ENCODE data around the gene AFF3. TPM values are rescaled to one million over a fixed set of nuclear protein-coding genes. Genes with fewer than 3 reads are reported as not detected.

Gene AFF3
- total RNA-seq, 3 donors from 2014 or later (not counting 1 experiment from before 2014, with no cell fraction given), result 4.6 to 9.6 (median 5.6) TPM

DNA sequence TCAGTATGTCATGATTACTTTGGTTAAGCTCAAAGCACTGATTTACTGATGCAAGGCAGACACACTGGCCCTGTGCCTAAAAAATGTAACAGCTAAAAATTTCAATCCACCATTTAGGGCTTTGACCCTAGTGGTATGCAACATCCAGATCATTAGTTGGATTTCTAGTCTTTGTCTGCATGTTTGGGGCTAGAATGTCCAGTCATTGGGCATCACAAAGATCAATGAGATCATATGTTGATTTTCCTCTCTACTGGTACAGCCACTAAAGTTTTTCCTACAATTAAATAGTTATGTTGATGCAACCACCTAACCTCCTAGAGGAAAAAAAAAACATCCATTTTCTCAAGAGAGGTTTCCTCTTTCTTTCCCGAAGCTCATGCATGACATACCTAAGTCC, 599.1 kb downstream of the AFF3 start:
- Histone ChIP-seq H3K9me3 (ENCODE audit: control insufficient read depth, insufficient read depth, low read length) (no peaks in the 10 kb centered on the region), H3K27me3 (ENCODE audit: control insufficient read depth, insufficient read depth, low read length) (no peaks in the 10 kb centered on the region), H3K27ac (ENCODE audit: low read length) (no peak overlapping the region), H3K4me1 (ENCODE audit: control insufficient read depth, insufficient read depth, low read length) (no peaks in the 10 kb centered on the region), H3K36me3 (ENCODE audit: control insufficient read depth, insufficient read depth, low read length) (no peaks in the 10 kb centered on the region), H3K4me3 (ENCODE audit: low read length) (no peak overlapping the region)
- no peaks in the 10 kb centered on the region for H3K9me3 Mint-ChIP-seq
- H3K36me3 Mint-ChIP-seq, result no peaks in the 10 kb centered on the region
- WGBS (ENCODE audit: insufficient coverage), result 63% methylated on average over 1 of the region's 1 CpG
- TF ChIP-seq, protein P1, sequence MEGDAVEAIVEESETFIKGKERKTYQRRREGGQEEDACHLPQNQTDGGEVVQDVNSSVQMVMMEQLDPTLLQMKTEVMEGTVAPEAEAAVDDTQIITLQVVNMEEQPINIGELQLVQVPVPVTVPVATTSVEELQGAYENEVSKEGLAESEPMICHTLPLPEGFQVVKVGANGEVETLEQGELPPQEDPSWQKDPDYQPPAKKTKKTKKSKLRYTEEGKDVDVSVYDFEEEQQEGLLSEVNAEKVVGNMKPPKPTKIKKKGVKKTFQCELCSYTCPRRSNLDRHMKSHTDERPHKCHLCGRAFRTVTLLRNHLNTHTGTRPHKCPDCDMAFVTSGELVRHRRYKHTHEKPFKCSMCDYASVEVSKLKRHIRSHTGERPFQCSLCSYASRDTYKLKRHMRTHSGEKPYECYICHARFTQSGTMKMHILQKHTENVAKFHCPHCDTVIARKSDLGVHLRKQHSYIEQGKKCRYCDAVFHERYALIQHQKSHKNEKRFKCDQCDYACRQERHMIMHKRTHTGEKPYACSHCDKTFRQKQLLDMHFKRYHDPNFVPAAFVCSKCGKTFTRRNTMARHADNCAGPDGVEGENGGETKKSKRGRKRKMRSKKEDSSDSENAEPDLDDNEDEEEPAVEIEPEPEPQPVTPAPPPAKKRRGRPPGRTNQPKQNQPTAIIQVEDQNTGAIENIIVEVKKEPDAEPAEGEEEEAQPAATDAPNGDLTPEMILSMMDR (IDR thresholded peaks at IDR 0.05), result no peak
- no peak overlapping the region for H3K27ac Mint-ChIP-seq
- ATAC-seq (no peak), DNase-seq (no peak)
- peaks cover 9 to 25% of the 10 kb centered on the region in 2 donors for H3K27me3 Mint-ChIP-seq (ENCODE audit: low read depth in 2 of 2)
- H3K4me1 Mint-ChIP-seq, result no peaks in the 10 kb centered on the region
- intact Hi-C loops (cut with micrococcal nuclease), result no loop called here
- H3K4me3 Mint-ChIP-seq, result no peak overlapping the region

DNA sequence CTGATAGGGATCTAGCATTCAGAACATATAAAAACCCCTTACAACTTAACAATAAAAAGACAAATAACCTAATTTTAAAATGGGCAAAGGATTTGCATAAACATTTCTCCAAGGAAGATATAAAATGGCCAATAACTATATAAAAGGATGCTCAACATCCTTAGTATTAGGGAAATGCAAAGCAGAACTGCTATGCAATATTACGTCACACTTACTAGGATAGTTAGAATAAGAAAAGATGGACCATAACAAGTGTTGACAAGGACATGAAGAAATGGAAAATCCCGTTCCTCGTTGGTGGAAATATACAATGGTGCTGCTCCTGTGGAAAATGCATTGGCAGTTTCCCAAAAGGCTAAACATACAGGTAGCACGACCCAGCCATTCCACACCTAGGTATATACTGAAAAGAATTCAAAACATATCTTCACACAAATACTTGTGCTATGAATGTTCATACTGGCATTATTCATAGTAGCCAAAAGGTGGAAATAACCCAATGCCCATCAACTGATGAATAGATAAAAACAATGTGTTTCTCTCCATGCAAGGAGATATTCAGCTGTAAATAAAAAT, 604.4 kb downstream of the AFF3 start:
- H3K9me3 Mint-ChIP-seq, result no peaks in the 10 kb centered on the region
- Histone ChIP-seq H3K27ac (ENCODE audit: low read length) (no peak overlapping the region), H3K4me1 (ENCODE audit: control insufficient read depth, insufficient read depth, low read length) (no peaks in the 10 kb centered on the region), H3K36me3 (ENCODE audit: control insufficient read depth, insufficient read depth, low read length) (no peaks in the 10 kb centered on the region), H3K4me3 (ENCODE audit: low read length) (no peak overlapping the region), H3K9me3 (ENCODE audit: control insufficient read depth, insufficient read depth, low read length) (no peaks in the 10 kb centered on the region), H3K27me3 (ENCODE audit: control insufficient read depth, insufficient read depth, low read length) (no peaks in the 10 kb centered on the region)
- ATAC-seq, result no peak
- TF ChIP-seq, protein P1 (IDR thresholded peaks at IDR 0.05), result no peak
- no peak for DNase-seq
- H3K27ac Mint-ChIP-seq, result no peak overlapping the region
- H3K4me3 Mint-ChIP-seq, result no peak overlapping the region
- H3K36me3 Mint-ChIP-seq, result no peaks in the 10 kb centered on the region
- 94% methylated on average over 4 of the region's 4 CpGs for WGBS (ENCODE audit: insufficient coverage)
- peaks cover 9 to 26% of the 10 kb centered on the region in 2 donors for H3K27me3 Mint-ChIP-seq (ENCODE audit: low read depth in 2 of 2)
- no peaks in the 10 kb centered on the region for H3K4me1 Mint-ChIP-seq
- intact Hi-C loops (cut with micrococcal nuclease), result no loop called here

DNA sequence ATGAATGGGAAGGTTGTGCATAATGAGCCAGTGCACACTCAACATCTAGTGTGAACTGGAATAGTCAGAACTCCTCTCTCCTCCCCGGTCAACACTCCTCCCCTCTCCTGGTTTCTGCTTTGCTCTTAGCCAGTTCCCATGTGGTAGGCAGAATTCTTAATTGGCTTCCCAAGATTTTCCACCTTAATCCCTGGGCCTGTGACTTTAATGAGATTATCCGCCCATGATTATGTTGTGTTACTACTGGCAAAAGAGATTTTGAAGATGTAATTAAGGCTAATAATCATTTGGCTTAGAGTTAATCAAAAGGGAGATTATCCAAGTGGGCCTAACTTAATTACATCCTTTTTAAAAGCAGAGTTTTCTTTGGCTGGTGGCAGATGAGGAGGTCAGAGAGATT, 618.3 kb downstream of the AFF3 start:
- WGBS (ENCODE audit: insufficient coverage), result 100% methylated on average over 1 of the region's 2 CpGs
- TF ChIP-seq, protein P1 (IDR thresholded peaks at IDR 0.05), result no peak
- no peak for ATAC-seq

DNA sequence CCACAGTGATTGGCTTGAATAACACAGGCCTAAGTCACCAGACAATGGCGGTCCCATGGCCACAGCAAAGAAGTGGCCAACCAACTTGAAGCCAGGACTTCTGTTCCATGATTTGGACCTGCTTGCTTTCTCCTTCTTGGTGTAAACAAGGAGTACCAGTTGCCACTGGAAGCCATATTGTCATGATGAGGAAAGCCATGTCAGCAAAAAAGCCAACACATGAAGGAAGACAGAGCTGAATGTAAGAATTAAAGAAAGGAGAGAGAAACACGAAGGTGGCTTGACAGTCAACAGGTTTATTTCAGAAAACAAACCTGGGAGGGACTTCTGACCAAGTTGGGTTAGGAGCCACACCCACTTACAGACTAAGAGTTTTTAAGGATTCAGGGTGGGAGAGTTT, 620.2 kb downstream of the AFF3 start:
- no peak overlapping the region for H3K4me3 ChIP-seq (ENCODE audit: low read length)
- H3K9me3 Mint-ChIP-seq, result no peaks in the 10 kb centered on the region
- H3K27me3 ChIP-seq (ENCODE audit: control insufficient read depth, insufficient read depth, low read length), result no peaks in the 10 kb centered on the region
- H3K27ac ChIP-seq (ENCODE audit: low read length), result no peak overlapping the region
- no peaks in the 10 kb centered on the region for H3K4me1 Mint-ChIP-seq
- H3K36me3 ChIP-seq (ENCODE audit: control insufficient read depth, insufficient read depth, low read length), result no peaks in the 10 kb centered on the region
- no peak overlapping the region for H3K4me3 Mint-ChIP-seq
- H3K36me3 Mint-ChIP-seq, result no peaks in the 10 kb centered on the region
- TF ChIP-seq, protein P1 (IDR thresholded peaks at IDR 0.05), result no peak
- no peaks in the 10 kb centered on the region for H3K4me1 ChIP-seq (ENCODE audit: control insufficient read depth, insufficient read depth, low read length)
- DNase-seq (no peak), ATAC-seq (no peak)
- H3K9me3 ChIP-seq (ENCODE audit: control insufficient read depth, insufficient read depth, low read length), result no peaks in the 10 kb centered on the region
- H3K27ac Mint-ChIP-seq, result no peak overlapping the region
- intact Hi-C loops (cut with micrococcal nuclease), result no loop called here
- H3K27me3 Mint-ChIP-seq (ENCODE audit: low read depth in 2 of 2), result peaks cover 6 to 7% of the 10 kb centered on the region in 2 donors
- 91% methylated on average over 2 of the region's 2 CpGs for WGBS (ENCODE audit: insufficient coverage)

More for the DNA sequence above, 618.3 kb downstream of the AFF3 start:
- Histone ChIP-seq H3K4me1 (ENCODE audit: control insufficient read depth, insufficient read depth, low read length) (no peaks in the 10 kb centered on the region), H3K27ac (ENCODE audit: low read length) (no peak overlapping the region), H3K9me3 (ENCODE audit: control insufficient read depth, insufficient read depth, low read length) (no peaks in the 10 kb centered on the region), H3K36me3 (ENCODE audit: control insufficient read depth, insufficient read depth, low read length) (no peaks in the 10 kb centered on the region), H3K4me3 (ENCODE audit: low read length) (no peak overlapping the region), H3K27me3 (ENCODE audit: control insufficient read depth, insufficient read depth, low read length) (no peaks in the 10 kb centered on the region)
- no peak overlapping the region for H3K27ac Mint-ChIP-seq
- H3K36me3 Mint-ChIP-seq, result no peaks in the 10 kb centered on the region
- intact Hi-C loops (cut with micrococcal nuclease), result no loop called here
- no peaks in the 10 kb centered on the region for H3K4me1 Mint-ChIP-seq
- no peak overlapping the region for H3K4me3 Mint-ChIP-seq
- DNase-seq, result no peak
- H3K9me3 Mint-ChIP-seq, result no peaks in the 10 kb centered on the region
- H3K27me3 Mint-ChIP-seq (ENCODE audit: low read depth in 2 of 2), result peaks cover 0 to 7% of the 10 kb centered on the region in 2 donors

All from natural killer cell (primary cell).